IMR-90 (cell line): ENCODE measurements around the gene LDLRAD4. TPM values are rescaled to one million over a fixed set of nuclear protein-coding genes. Genes with fewer than 3 reads are reported as not detected.

ENCODE experiments used
- ATAC-seq: fragments of 200-7000 bp; cut with Tn5 transposase; 2 replicates; pipeline ENCODE4 v1.9.1; 2020; ENCODE audit warnings: low read depth, mild to moderate bottlenecking, moderate library complexity
- BruUV-seq: library from RNA; stranded (reverse); fragments of 400-500 nt; replicated peaks from 2 replicates; lab custom pipeline; 2021; lab: Mats Ljungman, UMichigan
- CTCF ChIA-PET: fragments of 300-600 bp; formaldehyde crosslinking; extraction: SDS; loops from one replicate; lab custom pipeline; 2021; ENCODE audit warnings: antibody characterized with exemption; lab: Yijun Ruan, JAX
- POLR2A ChIA-PET: fragments of 300-600 bp; sonication (Branson Sonifier 250); formaldehyde crosslinking; loops from one replicate; lab custom pipeline; 2022; ENCODE audit warnings: antibody characterized with exemption; ENCODE audit not compliant: unreplicated experiment; lab: Charles Lee
- DNase-seq: peaks from one replicate; pipeline ENCODE4 v3.0.0; 2013
- H2AFZ ChIP-seq: replicated peaks from 2 replicates; pipeline ENCODE3; 2013; ENCODE audit warnings: low read length, mild to moderate bottlenecking; ENCODE audit not compliant: poor library complexity
- H2AK5ac ChIP-seq: 2 replicates; pipeline ENCODE4 v1.6.1; 2013; ENCODE audit warnings: low read depth, low read length, inconsistent platforms
- H2AK9ac ChIP-seq: replicated peaks from 2 replicates; pipeline ENCODE3; 2013; ENCODE audit warnings: mild to moderate bottlenecking, low read depth, low read length, moderate library complexity; ENCODE audit not compliant: poor library complexity
- H2BK120ac ChIP-seq: 2 replicates; pipeline ENCODE4 v1.6.1; 2013; ENCODE audit warnings: low read depth, low read length, inconsistent platforms
- H2BK15ac ChIP-seq: 3 replicates; pipeline ENCODE4 v1.6.1; 2013; ENCODE audit warnings: low read depth, low read length, inconsistent platforms
- H2BK20ac ChIP-seq: 2 replicates; pipeline ENCODE4 v1.6.1; 2013; ENCODE audit warnings: low read depth, mild to moderate bottlenecking, inconsistent platforms, low read length, moderate library complexity
- H2BK5ac ChIP-seq: 2 replicates; pipeline ENCODE4 v1.6.1; 2013; ENCODE audit warnings: mild to moderate bottlenecking, low read depth, low read length, inconsistent platforms; ENCODE audit not compliant: poor library complexity, severe bottlenecking
- H3K14ac ChIP-seq: replicated peaks from 2 replicates; pipeline ENCODE4 v1.6.1; 2013; ENCODE audit warnings: low read depth, low read length, inconsistent platforms
- H3K18ac ChIP-seq: 2 replicates; pipeline ENCODE4 v1.6.1; 2013; ENCODE audit warnings: low read depth, low read length, control low read depth
- H3K23ac ChIP-seq: 2 replicates; pipeline ENCODE4 v1.6.1; 2013; ENCODE audit warnings: low read depth, low read length, inconsistent platforms
- H3K27ac ChIP-seq: 2 replicates; pipeline ENCODE4 v1.5.1; 2013; ENCODE audit warnings: mild to moderate bottlenecking, control low read depth, low read length; ENCODE audit not compliant: insufficient read depth
- H3K27me3 ChIP-seq: 2 replicates; pipeline ENCODE4 v1.6.1; 2013; ENCODE audit warnings: low read length; ENCODE audit not compliant: control insufficient read depth, insufficient read depth
- H3K36me3 ChIP-seq: 2 replicates; pipeline ENCODE4 v1.6.1; 2013; ENCODE audit warnings: low read length, mixed read lengths; ENCODE audit not compliant: control insufficient read depth, insufficient read depth
- H3K4ac ChIP-seq: 2 replicates; pipeline ENCODE4 v1.6.1; 2013; ENCODE audit warnings: low read depth, low read length, inconsistent platforms
- H3K4me1 ChIP-seq: 2 replicates; pipeline ENCODE4 v1.6.1; 2013; ENCODE audit warnings: low read length, mixed read lengths; ENCODE audit not compliant: control insufficient read depth, insufficient read depth
- H3K4me2 ChIP-seq: 2 replicates; pipeline ENCODE4 v1.6.1; 2013; ENCODE audit warnings: low read depth, mild to moderate bottlenecking, control low read depth, low read length, moderate library complexity
- H3K4me3 ChIP-seq: 2 replicates; pipeline ENCODE4 v1.5.1; 2013; ENCODE audit warnings: low read depth, mild to moderate bottlenecking, control low read depth, low read length, moderate library complexity; ENCODE audit not compliant: insufficient read depth
- H3K56ac ChIP-seq: 2 replicates; pipeline ENCODE4 v1.6.1; 2013; ENCODE audit warnings: low read length, inconsistent platforms; ENCODE audit not compliant: insufficient read depth; ENCODE audit errors: extremely low read depth
- H3K79me1 ChIP-seq, 2 experiments: 2 replicates each; pipeline ENCODE4 v1.6.1; 2013; ENCODE audit warnings: low read length in 2 of 2, inconsistent platforms in 1 of 2, low read depth in 1 of 2
- H3K9ac ChIP-seq: 2 replicates; pipeline ENCODE4 v1.6.1; 2013; ENCODE audit warnings: low read depth, low read length, control low read depth
- H3K9me1 ChIP-seq: 2 replicates; pipeline ENCODE4 v1.6.1; 2013; ENCODE audit warnings: low read length, inconsistent platforms; ENCODE audit not compliant: insufficient read depth
- H3K9me3 ChIP-seq: 2 replicates; pipeline ENCODE4 v1.6.1; 2013; ENCODE audit warnings: low read length; ENCODE audit not compliant: control insufficient read depth, insufficient read depth
- H4K20me1 ChIP-seq: 2 replicates; pipeline ENCODE4 v1.6.1; 2013; ENCODE audit warnings: low read length, inconsistent platforms; ENCODE audit not compliant: insufficient read depth
- H4K5ac ChIP-seq: 2 replicates; pipeline ENCODE4 v1.6.1; 2013; ENCODE audit warnings: mild to moderate bottlenecking, low read depth, low read length, control low read depth
- H4K8ac ChIP-seq, 2 experiments: 2 replicates each; pipeline ENCODE4 v1.6.1; 2013; ENCODE audit warnings: low read depth in 2 of 2, low read length in 2 of 2, control low read depth in 1 of 2, inconsistent platforms in 1 of 2
- H4K91ac ChIP-seq: 2 replicates; pipeline ENCODE4 v1.6.1; 2013; ENCODE audit warnings: low read depth, low read length, inconsistent platforms; ENCODE audit not compliant: insufficient read depth
- BHLHE40 ChIP-seq: fragments of 150-350 bp; IDR thresholded peaks from 2 replicates; pipeline ENCODE4 v1.6.1; 2016; ENCODE audit warnings: mild to moderate bottlenecking, low read depth, low read length
- CEBPB ChIP-seq: IDR thresholded peaks from 2 replicates; pipeline ENCODE4 v1.6.1; 2012; ENCODE audit warnings: low read depth, low read length, improper control_type of control experiment
- CHD1 ChIP-seq: IDR thresholded peaks from 2 replicates; pipeline ENCODE4 v1.6.1; 2012; ENCODE audit warnings: low read depth, low read length, improper control_type of control experiment
- ELK1 ChIP-seq: fragments of 150-350 bp; IDR thresholded peaks from 2 replicates; pipeline ENCODE4 v1.6.1; 2016; ENCODE audit warnings: low read depth, mild to moderate bottlenecking, low read length, moderate library complexity, borderline replicate concordance
- FOS ChIP-seq: fragments of 150-350 bp; IDR thresholded peaks from 2 replicates; pipeline ENCODE4 v1.6.1; 2016; ENCODE audit warnings: low read depth, low read length
- MAFK ChIP-seq: IDR thresholded peaks from 2 replicates; pipeline ENCODE4 v1.6.1; 2012; ENCODE audit warnings: low read depth, low read length, improper control_type of control experiment
- MAZ ChIP-seq: IDR thresholded peaks from 2 replicates; pipeline ENCODE4 v1.6.1; 2012; ENCODE audit warnings: low read depth, mild to moderate bottlenecking, low read length, improper control_type of control experiment, moderate library complexity, borderline replicate concordance
- MXI1 ChIP-seq: IDR thresholded peaks from 2 replicates; pipeline ENCODE4 v1.6.1; 2012; ENCODE audit warnings: low read depth, mild to moderate bottlenecking, low read length, moderate library complexity, borderline replicate concordance
- NFE2L2 ChIP-seq: fragments of 150-350 bp; IDR thresholded peaks from 2 replicates; pipeline ENCODE4 v1.6.1; 2016; ENCODE audit warnings: low read depth, mild to moderate bottlenecking, low read length
- POLR2A ChIP-seq: IDR thresholded peaks from 2 replicates; pipeline ENCODE4 v1.6.1; 2012; ENCODE audit warnings: mild to moderate bottlenecking, low read depth, low read length
- RAD21 ChIP-seq: IDR thresholded peaks from 2 replicates; pipeline ENCODE4 v1.6.1; 2012; ENCODE audit warnings: low read length, improper control_type of control experiment
- RCOR1 ChIP-seq: IDR thresholded peaks from 2 replicates; pipeline ENCODE4 v1.6.1; 2012; ENCODE audit warnings: mild to moderate bottlenecking, low read length, improper control_type of control experiment; ENCODE audit not compliant: insufficient replicate concordance
- RFX5 ChIP-seq: IDR thresholded peaks from 2 replicates; pipeline ENCODE4 v1.8.0; 2012; ENCODE audit warnings: low read depth, mild to moderate bottlenecking, low read length, moderate library complexity
- SMC3 ChIP-seq: fragments of 150-350 bp; IDR thresholded peaks from 2 replicates; pipeline ENCODE4 v1.6.1; 2016; ENCODE audit warnings: low read depth, mild to moderate bottlenecking, antibody characterized with exemption, low read length, moderate library complexity
- USF2 ChIP-seq: fragments of 150-350 bp; IDR thresholded peaks from 2 replicates; pipeline ENCODE4 v1.6.1; 2017; ENCODE audit warnings: mild to moderate bottlenecking, antibody characterized with exemption, low read length, low read depth
- WGBS, 2 experiments: methylation state at CpG; one replicate each; pipeline versions ENCODE4 v1.1.5 to v1.1.7; 2013; ENCODE audit warnings: missing lambda C conversion rate in 2 of 2; ENCODE audit not compliant: insufficient read length in 1 of 2; ENCODE audit errors: extremely low coverage in 2 of 2; 5-methylcytosine and 5-hydroxymethylcytosine counted together
- dilution Hi-C: fragments of 300-500 bp; cut with HindIII; formaldehyde crosslinking; loops from one replicate; pipeline ENCODE4 v1.14.3; 2018; ENCODE audit warnings: low sequenced_read_pairs; ENCODE audit not compliant: unreplicated experiment
- in situ Hi-C: fragments of 300-500 bp; cut with MboI; formaldehyde crosslinking; loops from 3 replicates; pipeline ENCODE4 v1.14.3; 2019; ENCODE audit warnings: low sequenced_read_pairs, inconsistent platforms, mixed read lengths
- intact Hi-C: fragments of 100-400 bp; cut with micrococcal nuclease; formaldehyde crosslinking; loops from 2 replicates; pipeline ENCODE4 v1.10.0; 2022
- polyA plus RNA-seq, 3 experiments: library from polyadenylated mRNA; depleted of rRNA; stranded (reverse); fragments of >200 nt; gene quantifications; 2 replicates each; pipeline ENCODE4 v1.2.3, GENCODE V29; 2012; ENCODE audit warnings: low replicate concordance in 1 of 3
- total RNA-seq: library from RNA; depleted of rRNA; stranded (reverse); fragments of >200 nt; gene quantifications from 2 replicates; pipeline ENCODE4 v1.2.3, GENCODE V29; 2012
- TF ChIP-seq, protein P1 (sequence below): conservative IDR thresholded peaks from 2 replicates; pipeline ENCODE4 v1.5.1; 2012; ENCODE audit warnings: mild to moderate bottlenecking, low read depth, low read length, improper control_type of control experiment

LDLRAD4 gene
- total and polyA plus RNA-seq, 2 of the 4 experiments (the other 2 are of a cell fraction) = not detected

DNA sequence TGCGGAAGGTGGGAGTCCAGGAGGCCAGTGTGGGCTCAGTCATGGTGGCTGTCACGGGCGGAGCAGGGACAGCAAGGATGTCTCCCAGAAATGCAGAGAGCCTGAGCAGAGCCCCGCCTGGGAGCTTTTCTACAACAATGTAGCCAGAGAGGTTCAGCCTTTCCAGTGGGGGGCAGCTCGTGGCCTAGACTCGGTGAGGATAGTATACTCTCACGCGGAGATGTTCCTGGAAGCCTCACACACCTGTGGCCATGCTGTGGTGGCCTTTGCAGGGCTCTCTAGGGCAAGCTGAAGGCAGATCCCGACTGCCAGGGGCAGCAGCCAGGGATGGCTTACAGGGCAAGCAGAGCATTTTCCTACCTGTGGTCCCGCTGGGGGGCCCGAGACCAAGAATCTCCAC is 244.1 kb downstream of the LDLRAD4 start:
- H4K5ac ChIP-seq = no peak overlapping the region
- no peak for TF ChIP-seq BHLHE40
- no peak for TF ChIP-seq POLR2A
- TF ChIP-seq, protein P1, sequence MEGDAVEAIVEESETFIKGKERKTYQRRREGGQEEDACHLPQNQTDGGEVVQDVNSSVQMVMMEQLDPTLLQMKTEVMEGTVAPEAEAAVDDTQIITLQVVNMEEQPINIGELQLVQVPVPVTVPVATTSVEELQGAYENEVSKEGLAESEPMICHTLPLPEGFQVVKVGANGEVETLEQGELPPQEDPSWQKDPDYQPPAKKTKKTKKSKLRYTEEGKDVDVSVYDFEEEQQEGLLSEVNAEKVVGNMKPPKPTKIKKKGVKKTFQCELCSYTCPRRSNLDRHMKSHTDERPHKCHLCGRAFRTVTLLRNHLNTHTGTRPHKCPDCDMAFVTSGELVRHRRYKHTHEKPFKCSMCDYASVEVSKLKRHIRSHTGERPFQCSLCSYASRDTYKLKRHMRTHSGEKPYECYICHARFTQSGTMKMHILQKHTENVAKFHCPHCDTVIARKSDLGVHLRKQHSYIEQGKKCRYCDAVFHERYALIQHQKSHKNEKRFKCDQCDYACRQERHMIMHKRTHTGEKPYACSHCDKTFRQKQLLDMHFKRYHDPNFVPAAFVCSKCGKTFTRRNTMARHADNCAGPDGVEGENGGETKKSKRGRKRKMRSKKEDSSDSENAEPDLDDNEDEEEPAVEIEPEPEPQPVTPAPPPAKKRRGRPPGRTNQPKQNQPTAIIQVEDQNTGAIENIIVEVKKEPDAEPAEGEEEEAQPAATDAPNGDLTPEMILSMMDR = no peak
- TF ChIP-seq CEBPB = no peak
- no peak for TF ChIP-seq SMC3
- TF ChIP-seq ELK1 = no peak
- no peak for TF ChIP-seq MXI1
- TF ChIP-seq MAZ = no peak
- no peak for TF ChIP-seq RAD21
- no peak for TF ChIP-seq NFE2L2
- no peak for TF ChIP-seq RFX5
- no peak for TF ChIP-seq FOS
- TF ChIP-seq USF2 = no peak
- TF ChIP-seq MAFK = no peak
- no peak for TF ChIP-seq RCOR1
- TF ChIP-seq CHD1 = no peak
- no peak overlapping the region for H2BK15ac ChIP-seq
- H3K9me3 ChIP-seq = no peaks in the 10 kb centered on the region
- no peak overlapping the region for H3K9ac ChIP-seq
- ChIA-PET CTCF (no interaction called here), POLR2A (no interaction called here)
- H3K18ac ChIP-seq = no peak overlapping the region
- H3K4me1 ChIP-seq = no peaks in the 10 kb centered on the region
- in situ Hi-C loops (no loop called here), dilution Hi-C loops (no loop called here), intact Hi-C loops (no loop called here)
- H2AFZ ChIP-seq = no peak overlapping the region
- H2BK120ac ChIP-seq = no peak overlapping the region
- H3K4me3 ChIP-seq = no peak overlapping the region
- H3K56ac ChIP-seq = no peak overlapping the region
- no peak for DNase-seq
- H2BK20ac ChIP-seq = no peak overlapping the region
- H2BK5ac ChIP-seq = no peak overlapping the region
- H4K20me1 ChIP-seq = no peaks in the 10 kb centered on the region
- whole genome bisulfite sequencing, 2 experiments = 73% methylated on average over 5 of the region's 11 CpGs; no CpG with 5 or more reads in 1 of the 2 experiments
- no peak overlapping the region for H2AK5ac ChIP-seq
- no peak for ATAC-seq
- H3K36me3 ChIP-seq = no peaks in the 10 kb centered on the region
- no peak overlapping the region for H3K27ac ChIP-seq
- no peak overlapping the region for H3K4me2 ChIP-seq
- H3K4ac ChIP-seq = no peak overlapping the region
- no peak overlapping the region for H3K23ac ChIP-seq
- H3K27me3 ChIP-seq = no peaks in the 10 kb centered on the region
- H3K14ac ChIP-seq = no peak overlapping the region
- H4K91ac ChIP-seq = no peak overlapping the region
- no peak overlapping the region for H2AK9ac ChIP-seq
- no peak overlapping the region for H4K8ac ChIP-seq
- BruUV-seq = no TSS peak
- H3K9me1 ChIP-seq = no peaks in the 10 kb centered on the region
- no peaks in the 10 kb centered on the region for H3K79me1 ChIP-seq
